HepG2 (cell line): ENCODE results near the gene TFB1M. TPM values are rescaled to one million over a fixed set of nuclear protein-coding genes. Genes with fewer than 3 reads are reported as not detected.
A peak's percentile ranks its signal among the peaks of the same experiment; 100 is the strongest.

Experiments
- CBX5 ChIP-seq: sonication (generic); formaldehyde crosslinking; IDR thresholded peaks from 2 replicates; pipeline ENCODE4 v1.4.0; 2020; ENCODE audit warnings: missing genetic modification reagents, borderline replicate concordance
- CCDC6 ChIP-seq: sonication (generic); formaldehyde crosslinking; IDR thresholded peaks from 2 replicates; pipeline ENCODE4 v1.8.1; 2022; ENCODE audit warnings: mild to moderate bottlenecking, missing genetic modification reagents, moderate library complexity
- FOXP4 ChIP-seq: sonication (generic); formaldehyde crosslinking; IDR thresholded peaks from 2 replicates; pipeline ENCODE4 v1.4.0; 2020; ENCODE audit warnings: missing genetic modification reagents
- HOMEZ ChIP-seq: IDR thresholded peaks from 2 replicates; pipeline ENCODE4 v1.6.1; 2016; ENCODE audit warnings: low read depth
- MIER2 ChIP-seq: IDR thresholded peaks from 2 replicates; pipeline ENCODE4 v1.6.1; 2016; ENCODE audit warnings: missing biosample characterization, missing genetic modification reagents
- NAIF1 ChIP-seq: sonication (generic); formaldehyde crosslinking; IDR thresholded peaks from 2 replicates; pipeline ENCODE4 v1.5.0; 2020; ENCODE audit warnings: mild to moderate bottlenecking, missing genetic modification reagents, borderline replicate concordance
- NFE2L1 ChIP-seq: sonication (generic); formaldehyde crosslinking; IDR thresholded peaks from 2 replicates; pipeline ENCODE4 v1.4.0; 2020; ENCODE audit warnings: missing genetic modification reagents, mild to moderate bottlenecking, borderline replicate concordance
- PAX8 ChIP-seq: sonication (generic); formaldehyde crosslinking; IDR thresholded peaks from 2 replicates; pipeline ENCODE4 v1.8.0; 2022; ENCODE audit warnings: mild to moderate bottlenecking, missing genetic modification reagents, borderline replicate concordance
- POLR2G ChIP-seq: fragments of 200-400 bp; formaldehyde crosslinking; IDR thresholded peaks from 2 replicates; pipeline ENCODE4 v1.6.1; 2018; ENCODE audit warnings: mild to moderate bottlenecking, low read depth, low read length, moderate library complexity
- RBM39 ChIP-seq: fragments of 200-400 bp; formaldehyde crosslinking; IDR thresholded peaks from one replicate; pipeline ENCODE4 v1.6.1; 2018; ENCODE audit warnings: antibody characterized with exemption, mild to moderate bottlenecking, low read depth, low read length; ENCODE audit not compliant: poor library complexity, severe bottlenecking
- SKIL ChIP-seq: sonication (generic); formaldehyde crosslinking; IDR thresholded peaks from 2 replicates; pipeline ENCODE4 v1.8.0; 2022; ENCODE audit warnings: missing genetic modification reagents, mild to moderate bottlenecking, moderate library complexity, borderline replicate concordance
- TBX2 ChIP-seq: sonication (generic); formaldehyde crosslinking; IDR thresholded peaks from 2 replicates; pipeline ENCODE4 v1.5.0; 2020; ENCODE audit warnings: missing genetic modification reagents, mild to moderate bottlenecking, borderline replicate concordance
- ZNF44 ChIP-seq: sonication (generic); formaldehyde crosslinking; IDR thresholded peaks from 2 replicates; pipeline ENCODE4 v1.5.1; 2020; ENCODE audit warnings: mild to moderate bottlenecking, missing genetic modification reagents
- ZNF558 ChIP-seq: sonication (generic); formaldehyde crosslinking; IDR thresholded peaks from 2 replicates; pipeline ENCODE4 v1.9.0; 2022; ENCODE audit warnings: mild to moderate bottlenecking, missing genetic modification reagents, borderline replicate concordance
- ZNF614 ChIP-seq: IDR thresholded peaks from 2 replicates; pipeline ENCODE4 v1.6.1; 2018; ENCODE audit warnings: missing biosample characterization, missing genetic modification reagents, inconsistent platforms, borderline replicate concordance
- ZNF713 ChIP-seq: sonication (generic); formaldehyde crosslinking; IDR thresholded peaks from 2 replicates; pipeline ENCODE4 v1.4.0; 2020; ENCODE audit warnings: mild to moderate bottlenecking, missing genetic modification reagents
- polyA plus RNA-seq, 8 experiments: library from polyadenylated mRNA; depleted of rRNA in 3 of 8; stranded (reverse) in 7 of 8; unstranded in 1 of 8; fragments of >200 nt; fragmentation: Illumina TruSeq in 4 of 8; extraction: Trizol in 4 of 8; gene quantifications; 2 replicates each; pipeline versions ENCODE4 v1.2.1 to v1.2.3, GENCODE V29; 2011 to 2016; ENCODE audit warnings: low read depth in 4 of 8, missing spikeins in 1 of 8, mixed read lengths in 1 of 8; ENCODE audit not compliant: insufficient read depth in 1 of 8
- total RNA-seq, 5 experiments: library from RNA; depleted of rRNA; stranded (reverse); fragments of >200 nt; fragmentation: Illumina TruSeq; extraction: Trizol; gene quantifications; 2 replicates each; pipeline ENCODE4 v1.2.3, GENCODE V29; 2016; ENCODE audit warnings: low read depth in 1 of 5
- TF ChIP-seq, protein P1 (sequence below): sonication (generic); formaldehyde crosslinking; IDR thresholded peaks from 2 replicates; pipeline ENCODE4 v1.4.0; 2020; ENCODE audit warnings: missing genetic modification reagents, mild to moderate bottlenecking, borderline replicate concordance
- TF ChIP-seq, protein P2 (sequence below): sonication (generic); formaldehyde crosslinking; IDR thresholded peaks from 2 replicates; pipeline ENCODE4 v1.5.0; 2020; ENCODE audit warnings: mild to moderate bottlenecking, missing genetic modification reagents, moderate library complexity

Gene TFB1M
- total and polyA plus RNA-seq, 2 of the 13 experiments (the other 11 are each of a cell fraction or from before 2014, with no cell fraction given), result 91.4 to 122 TPM

- TF ChIP-seq ZNF614 (CRISPR knock-in tag) (peak; percentile 68; the same call in 1 of the 2 replicates), CBX5 (CRISPR knock-in tag) (peak; percentile 45; the same call in 1 of the 2 replicates), SKIL (peak; percentile 74), TBX2 (peak; percentile 97), ZNF44 (CRISPR knock-in tag) (no peak), POLR2G (peak; percentile 95), MIER2 (CRISPR knock-in tag) (peak; percentile 59; the same call in 1 of the 2 replicates), FOXP4 (CRISPR knock-in tag) (peak; percentile 96), HOMEZ (CRISPR knock-in tag) (peak; percentile 82), ZNF713 (CRISPR knock-in tag) (no peak), NAIF1 (no peak; the same call in 1 of the 2 replicates), RBM39 (no peak), NFE2L1 (CRISPR knock-in tag) (no peak), ZNF558 (0 out of 2 replicates have a peak, but pooled peaks have one; percentile 54), CCDC6 (CRISPR knock-in tag) (peak; percentile 63), PAX8 (CRISPR knock-in tag) (0 out of 2 replicates have a peak, but pooled peaks have one; percentile 16)
- TF ChIP-seq, protein P1, sequence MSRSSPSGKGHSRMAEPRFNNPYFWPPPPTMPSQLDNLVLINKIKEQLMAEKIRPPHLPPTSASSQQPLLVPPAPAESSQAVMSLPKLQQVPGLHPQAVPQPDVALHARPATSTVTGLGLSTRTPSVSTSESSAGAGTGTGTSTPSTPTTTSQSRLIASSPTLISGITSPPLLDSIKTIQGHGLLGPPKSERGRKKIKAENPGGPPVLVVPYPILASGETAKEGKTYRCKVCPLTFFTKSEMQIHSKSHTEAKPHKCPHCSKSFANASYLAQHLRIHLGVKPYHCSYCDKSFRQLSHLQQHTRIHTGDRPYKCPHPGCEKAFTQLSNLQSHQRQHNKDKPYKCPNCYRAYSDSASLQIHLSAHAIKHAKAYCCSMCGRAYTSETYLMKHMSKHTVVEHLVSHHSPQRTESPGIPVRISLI, result peak; percentile 99
- TF ChIP-seq, protein P2, sequence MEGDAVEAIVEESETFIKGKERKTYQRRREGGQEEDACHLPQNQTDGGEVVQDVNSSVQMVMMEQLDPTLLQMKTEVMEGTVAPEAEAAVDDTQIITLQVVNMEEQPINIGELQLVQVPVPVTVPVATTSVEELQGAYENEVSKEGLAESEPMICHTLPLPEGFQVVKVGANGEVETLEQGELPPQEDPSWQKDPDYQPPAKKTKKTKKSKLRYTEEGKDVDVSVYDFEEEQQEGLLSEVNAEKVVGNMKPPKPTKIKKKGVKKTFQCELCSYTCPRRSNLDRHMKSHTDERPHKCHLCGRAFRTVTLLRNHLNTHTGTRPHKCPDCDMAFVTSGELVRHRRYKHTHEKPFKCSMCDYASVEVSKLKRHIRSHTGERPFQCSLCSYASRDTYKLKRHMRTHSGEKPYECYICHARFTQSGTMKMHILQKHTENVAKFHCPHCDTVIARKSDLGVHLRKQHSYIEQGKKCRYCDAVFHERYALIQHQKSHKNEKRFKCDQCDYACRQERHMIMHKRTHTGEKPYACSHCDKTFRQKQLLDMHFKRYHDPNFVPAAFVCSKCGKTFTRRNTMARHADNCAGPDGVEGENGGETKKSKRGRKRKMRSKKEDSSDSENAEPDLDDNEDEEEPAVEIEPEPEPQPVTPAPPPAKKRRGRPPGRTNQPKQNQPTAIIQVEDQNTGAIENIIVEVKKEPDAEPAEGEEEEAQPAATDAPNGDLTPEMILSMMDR (CRISPR knock-in tag), result peak; percentile 29; the same call in 1 of the 2 replicates
Observed at GRCh38 chr6:155328539-155329459, 14.5 kb upstream of the TFB1M start (continued).
